GM23338 (cell line): ENCODE data around the gene EZR.

ENCODE experiments used
- CREB1 ChIP-seq: fragments of 250-450 bp; sonication (Bioruptor Pico); IDR thresholded peaks from 2 replicates; pipeline ENCODE4 v1.5.0; 2020; ENCODE audit warnings: low read depth, mild to moderate bottlenecking, moderate library complexity
- CTCF ChIP-seq, 2 experiments: fragments of 200-600 bp in 1 of 2; sonication (generic) in 1 of 2; conservative IDR thresholded peaks; 2 replicates each; pipeline versions ENCODE4 v1.5.1 to v1.6.1; 2016 to 2017; ENCODE audit warnings: antibody characterized with exemption in 2 of 2, low read depth in 2 of 2, mild to moderate bottlenecking in 2 of 2, moderate library complexity in 1 of 2
- ETS1 ChIP-seq: IDR thresholded peaks from 2 replicates; pipeline ENCODE4 v1.6.1; 2016; ENCODE audit warnings: antibody characterized with exemption
- EZH2 ChIP-seq: fragments of 200-600 bp; sonication (generic); IDR thresholded peaks from one replicate; pipeline ENCODE4 v1.8.0; 2017; ENCODE audit warnings: antibody characterized with exemption, mild to moderate bottlenecking, low read depth; ENCODE audit not compliant: unreplicated experiment
- EZH2phosphoT487 ChIP-seq: fragments of 200-600 bp; sonication (generic); IDR thresholded peaks from one replicate; pipeline ENCODE4 v1.8.1; 2018; ENCODE audit warnings: antibody characterized with exemption; ENCODE audit not compliant: unreplicated experiment
- JUNB ChIP-seq: IDR thresholded peaks from one replicate; pipeline ENCODE4 v1.6.1; 2016; ENCODE audit warnings: antibody characterized with exemption; ENCODE audit not compliant: unreplicated experiment
- NANOG ChIP-seq: IDR thresholded peaks from 2 replicates; pipeline ENCODE4 v1.6.1; 2016; ENCODE audit warnings: antibody characterized with exemption, borderline replicate concordance
- POLR2AphosphoS5 ChIP-seq: IDR thresholded peaks from 2 replicates; pipeline ENCODE4 v1.6.1; 2016; ENCODE audit warnings: antibody characterized with exemption, low read depth
- REST ChIP-seq: IDR thresholded peaks from one replicate; pipeline ENCODE4 v1.6.1; 2018; ENCODE audit warnings: antibody characterized with exemption; ENCODE audit not compliant: unreplicated experiment
- STAT1 ChIP-seq: IDR thresholded peaks from one replicate; pipeline ENCODE4 v1.6.1; 2016; ENCODE audit warnings: antibody characterized with exemption; ENCODE audit not compliant: unreplicated experiment
- ZNF331 ChIP-seq: fragments of 250-450 bp; sonication (Bioruptor Pico); IDR thresholded peaks from 2 replicates; pipeline ENCODE4 v1.5.0; 2020; ENCODE audit warnings: low read depth, mild to moderate bottlenecking, moderate library complexity
- ZNF462 ChIP-seq: fragments of 250-450 bp; sonication (Bioruptor Pico); IDR thresholded peaks from 2 replicates; pipeline ENCODE4 v1.5.0; 2020; ENCODE audit warnings: mild to moderate bottlenecking, moderate library complexity

- TF ChIP-seq CTCF (conservative IDR thresholded peaks at IDR 0.05; ENCODE audit: low read depth in 2 of 2) (no peak), STAT1 (no peak), REST (no peak), POLR2AphosphoS5 (no peak), EZH2phosphoT487 (no peak), ZNF462 (CRISPR knock-in tag) (no peak), CREB1 (no peak), EZH2 (no peak), ZNF331 (no peak), JUNB (no peak), NANOG (no peak), ETS1 (no peak)
These were observed 31.0 kb upstream of the EZR start for GRCh38 chr6:158849899-158850806.
